Right ventricle myocardium inferior (tissue), 1 donor: ENCODE results near the gene MRPL48. TPM values are rescaled to one million over a fixed set of nuclear protein-coding genes. Genes with fewer than 3 reads are reported as not detected.

Source experiments
- total RNA-seq: library from RNA; stranded (reverse); fragmentation: NEBNext Ultra II Directional; extraction: Animal tissue kit (Norgen Biotek cat#: 25700); gene quantifications from one replicate; pipeline ENCODE4 v1.2.1, GENCODE V29; 2021
- donor health status: DM: no; HTN: yes; CAD: no; lungs with severe emphysema.

The MRPL48 gene
- total RNA-seq, 1 donor from 2014 or later, result 45.1 TPM

Other genes with a start within 250 kb of the MRPL48 start
- 26.2 TPM for gene FAM168A, start 189.8 kb upstream of the MRPL48 start, total RNA-seq
- 8.4 TPM for gene PLEKHB1, start 141.3 kb upstream of the MRPL48 start, total RNA-seq
- gene RAB6A, start 26.8 kb upstream of the MRPL48 start, total RNA-seq, result 97.1 TPM
- gene COA4, start 89.0 kb downstream of the MRPL48 start, total RNA-seq, result 51.2 TPM
- gene PAAF1, start 89.1 kb downstream of the MRPL48 start, total RNA-seq, result 10.7 TPM
- gene DNAJB13, start 163.2 kb downstream of the MRPL48 start, total RNA-seq, result not detected
- gene UCP2, start 195.0 kb downstream of the MRPL48 start, total RNA-seq, result 36.4 TPM
- 13.1 TPM for gene UCP3, start 221.2 kb downstream of the MRPL48 start, total RNA-seq